Esophagus (tissue), 2 donors: Measurements from ENCODE around the gene FHL2. TPM values are rescaled to one million over a fixed set of nuclear protein-coding genes. Genes with fewer than 3 reads are reported as not detected.

Source experiments
- H3K27ac ChIP-seq, 2 donors: one replicate each; pipeline ENCODE4 v1.5.1; 2013; ENCODE audit warnings: low read depth in 2 of 2, mild to moderate bottlenecking in 2 of 2, inconsistent platforms in 1 of 2, low read length in 1 of 2, moderate library complexity in 1 of 2
- H3K27me3 ChIP-seq, 2 donors: one replicate each; pipeline ENCODE4 v1.6.1; 2013; ENCODE audit warnings: low read length in 2 of 2, control low read depth in 1 of 2, mild to moderate bottlenecking in 1 of 2; ENCODE audit not compliant: insufficient read depth in 2 of 2, control insufficient read depth in 1 of 2
- H3K36me3 ChIP-seq, 2 donors: one replicate each; pipeline ENCODE4 v1.6.1; 2013; ENCODE audit warnings: low read length in 1 of 2; ENCODE audit not compliant: control insufficient read depth in 2 of 2, insufficient read depth in 2 of 2
- H3K4me1 ChIP-seq, 2 donors: one replicate each; pipeline ENCODE4 v1.6.1; 2013; ENCODE audit warnings: low read length in 1 of 2; ENCODE audit not compliant: control insufficient read depth in 2 of 2, insufficient read depth in 2 of 2
- H3K4me3 ChIP-seq, 2 donors: one replicate each; pipeline ENCODE4 v1.5.1; 2013; ENCODE audit warnings: low read length in 2 of 2, mild to moderate bottlenecking in 2 of 2, low read depth in 1 of 2, moderate library complexity in 1 of 2
- H3K9me3 ChIP-seq, 2 donors: one replicate each; pipeline ENCODE4 v1.6.1; 2013; ENCODE audit warnings: mild to moderate bottlenecking in 2 of 2, low read depth in 1 of 2, low read length in 1 of 2, moderate library complexity in 1 of 2; ENCODE audit not compliant: control insufficient read depth in 2 of 2, insufficient read depth in 1 of 2
- WGBS, 2 donors: extraction: QIAGEN DNeasy Blood & Tissue Kit; methylation state at CpG; one replicate each; pipeline ENCODE4 v1.1.7; 2013; 5-methylcytosine and 5-hydroxymethylcytosine counted together
- polyA plus RNA-seq, 2 donors: library from polyadenylated mRNA; stranded (reverse); fragments of 200-250 nt; gene quantifications; one replicate each; pipeline ENCODE4 v1.2.3, GENCODE V29; 2013
- donor health status: healthy with polysubstance abuse.
- donor health status: Bipolar disorder and iron deficiency.

FHL2 gene
- polyA plus RNA-seq, 2 donors, result 17.6 to 55.5 TPM

DNA sequence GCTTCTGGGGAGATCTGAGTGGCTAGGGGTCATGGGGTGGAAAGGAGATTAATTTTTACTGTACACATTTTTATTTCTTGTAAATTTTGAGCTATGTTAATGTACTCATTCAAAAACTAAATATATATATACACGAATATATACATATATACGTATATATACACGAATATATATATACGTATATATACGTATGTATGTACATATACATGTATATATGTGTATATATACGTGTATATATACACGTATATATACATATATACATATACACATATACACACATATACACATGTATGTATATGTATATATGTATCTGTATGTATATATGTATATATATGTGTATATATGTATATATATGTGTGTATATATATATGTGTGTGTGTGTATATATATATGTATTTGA, 3.0 kb upstream of the FHL2 start:
- H3K9me3 ChIP-seq, result no peaks in the 10 kb centered on the region
- H3K27ac ChIP-seq, result no peak overlapping the region
- no peaks in the 10 kb centered on the region for H3K27me3 ChIP-seq
- 93 to 97% methylated on average over 7 of the region's 7 CpGs for WGBS, 2 donors
- no peaks in the 10 kb centered on the region for H3K36me3 ChIP-seq
- peaks cover 0 to 15% of the 10 kb centered on the region in 2 donors for H3K4me1 ChIP-seq
- H3K4me3 ChIP-seq, result no peak overlapping the region

DNA sequence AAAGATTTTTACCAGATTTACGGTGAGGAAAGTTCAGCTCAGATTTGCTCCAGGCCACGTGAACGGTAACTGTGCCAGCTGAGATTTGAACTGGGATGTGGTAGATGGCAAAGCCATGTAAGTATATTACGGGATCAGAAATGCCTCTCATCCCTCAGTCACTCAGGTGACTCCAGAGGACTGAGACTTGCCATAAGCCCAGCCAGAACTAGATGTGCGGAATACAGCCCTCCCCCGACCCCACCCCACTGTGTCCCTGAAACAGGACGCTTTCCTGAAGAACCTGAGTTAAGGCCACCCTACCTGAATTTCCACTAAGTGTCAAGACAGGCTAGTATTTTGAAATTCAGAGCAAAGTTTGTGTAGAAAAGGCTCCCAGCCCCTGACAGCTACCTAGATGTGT, 1.3 kb upstream of the FHL2 start:
- Histone ChIP-seq H3K9me3 (no peaks in the 10 kb centered on the region), H3K27me3 (no peaks in the 10 kb centered on the region), H3K4me3 (no peak overlapping the region), H3K27ac (no peak overlapping the region), H3K36me3 (no peaks in the 10 kb centered on the region), H3K4me1 (peaks cover 3 to 15% of the 10 kb centered on the region in 2 donors)
- 59 to 83% methylated on average over 7 of the region's 7 CpGs for WGBS, 2 donors

- Histone ChIP-seq H3K4me3 (peak overlapping the region; percentile 72 to 81), H3K4me1 (peaks cover 3 to 16% of the 10 kb centered on the region in 2 donors), H3K9me3 (no peaks in the 10 kb centered on the region), H3K27me3 (no peaks in the 10 kb centered on the region), H3K27ac (peak overlapping the region; percentile 81 to 91), H3K36me3 (no peaks in the 10 kb centered on the region)
- WGBS, 2 donors, result 39 to 41% methylated on average over 38 of the region's 38 CpGs
These were observed 483 bp upstream of the FHL2 start for GRCh38 chr2:105399207-105399861.

GRCh38 chr2:105397953-105398335, 907 bp downstream of the FHL2 start:
- Histone ChIP-seq H3K4me3 (peak overlapping the region; percentile 72 to 81), H3K27ac (peak overlapping the region; percentile 81 to 91), H3K36me3 (no peaks in the 10 kb centered on the region), H3K4me1 (peaks cover 3 to 7% of the 10 kb centered on the region in 2 donors), H3K9me3 (no peaks in the 10 kb centered on the region), H3K27me3 (no peaks in the 10 kb centered on the region)
- WGBS, 2 donors, result 28 to 42% methylated on average over 6 of the region's 6 CpGs

- H3K4me1 ChIP-seq, result peaks cover 3 to 8% of the 10 kb centered on the region in 2 donors
- 39 to 54% methylated on average over 13 of the region's 13 CpGs for WGBS, 2 donors
- no peaks in the 10 kb centered on the region for H3K9me3 ChIP-seq
- no peaks in the 10 kb centered on the region for H3K27me3 ChIP-seq
- H3K27ac ChIP-seq, result peak overlapping the region; percentile 50 to 82
- peak overlapping the region; percentile 16 to 81 for H3K4me3 ChIP-seq
- no peaks in the 10 kb centered on the region for H3K36me3 ChIP-seq
These were observed 1.7 kb downstream of the FHL2 start for GRCh38 chr2:105397025-105397722.

- peak overlapping the region; percentile 77 to 80 for H3K27ac ChIP-seq
- H3K36me3 ChIP-seq, result no peaks in the 10 kb centered on the region
- 48 to 59% methylated on average over 12 of the region's 12 CpGs for WGBS, 2 donors
- H3K9me3 ChIP-seq, result no peaks in the 10 kb centered on the region
- peaks cover 3 to 10% of the 10 kb centered on the region in 2 donors for H3K4me1 ChIP-seq
- H3K4me3 ChIP-seq, result peak overlapping the region in 1 of 2 donors; percentile 21
- no peaks in the 10 kb centered on the region for H3K27me3 ChIP-seq
These were observed 2.4 kb downstream of the FHL2 start for GRCh38 chr2:105396254-105397024.

- Histone ChIP-seq H3K27me3 (no peaks in the 10 kb centered on the region), H3K9me3 (no peaks in the 10 kb centered on the region), H3K4me3 (peak overlapping the region in 1 of 2 donors; percentile 14), H3K36me3 (no peaks in the 10 kb centered on the region), H3K4me1 (peaks cover 3 to 13% of the 10 kb centered on the region in 2 donors), H3K27ac (peak overlapping the region; percentile 9 to 59)
- 56 to 75% methylated on average over 7 of the region's 7 CpGs for WGBS, 2 donors
These were observed 3.2 kb downstream of the FHL2 start for GRCh38 chr2:105395691-105396090.

GRCh38 chr2:105394951-105395611, 3.8 kb downstream of the FHL2 start:
- WGBS, 2 donors, result 61 to 73% methylated on average over 12 of the region's 12 CpGs
- Histone ChIP-seq H3K9me3 (no peaks in the 10 kb centered on the region), H3K36me3 (peaks cover 0 to 2% of the 10 kb centered on the region in 2 donors), H3K27ac (peak overlapping the region; percentile 9 to 59), H3K4me1 (peaks cover 3 to 13% of the 10 kb centered on the region in 2 donors), H3K27me3 (no peaks in the 10 kb centered on the region), H3K4me3 (peak overlapping the region in 1 of 2 donors; percentile 14)

GRCh38 chr2:105393373-105394055, 5.3 kb downstream of the FHL2 start:
- H3K4me3 ChIP-seq, result no peak overlapping the region
- WGBS, 2 donors, result 67 to 72% methylated on average over 13 of the region's 13 CpGs
- H3K4me1 ChIP-seq, result peaks cover 3 to 11% of the 10 kb centered on the region in 2 donors
- H3K36me3 ChIP-seq, result peaks cover 0 to 2% of the 10 kb centered on the region in 2 donors
- H3K27me3 ChIP-seq, result no peaks in the 10 kb centered on the region
- no peaks in the 10 kb centered on the region for H3K9me3 ChIP-seq
- H3K27ac ChIP-seq, result peak overlapping the region in 1 of 2 donors; percentile 30
